ENCODE measurements around the gene AK9.
"Not testable (repeated sequence)": the region's sequence is repeated elsewhere in the genome, so short reads cannot be mapped to it uniquely, and the experiment has no call there.

The AK9 gene

GRCh38 chr6:109708099-109708498, 17.1 kb upstream of the AK9 start:
- not testable (repeated sequence) for H3K27me3 ChIP-seq (ENCODE audit: insufficient read depth, low read length, poor library complexity); H4K8ac ChIP-seq (ENCODE audit: low read depth, low read length); H4K5ac ChIP-seq (ENCODE audit: low read length); H2AK5ac ChIP-seq (ENCODE audit: low read length); H3K4me2 ChIP-seq (ENCODE audit: low read length); H2BK5ac ChIP-seq (ENCODE audit: low read length); H3K56ac ChIP-seq (ENCODE audit: low read length); H3K9ac ChIP-seq (ENCODE audit: low read length); H3K4ac ChIP-seq (ENCODE audit: low read depth, low read length); H3K36me3 ChIP-seq (ENCODE audit: control insufficient read depth, insufficient read depth, low read length); H3K27ac ChIP-seq (ENCODE audit: low read depth, low read length); H3K18ac ChIP-seq (ENCODE audit: low read length); H2BK120ac ChIP-seq (ENCODE audit: low read depth, low read length); H3K79me2 ChIP-seq (ENCODE audit: control insufficient read depth, insufficient read depth, low read length); H3K79me1 ChIP-seq (ENCODE audit: low read length); H3K4me3 ChIP-seq (ENCODE audit: low read length); H2BK15ac ChIP-seq (replicated peaks; ENCODE audit: low read depth); H3K23ac ChIP-seq (ENCODE audit: low read length); H3K4me1 ChIP-seq (ENCODE audit: control insufficient read depth, low read depth, low read length); DNase-seq
- no CpG with 5 or more reads among the region's 2 CpGs for WGBS (ENCODE audit: extremely low coverage, insufficient coverage, low lambda C conversion rate)

DNA sequence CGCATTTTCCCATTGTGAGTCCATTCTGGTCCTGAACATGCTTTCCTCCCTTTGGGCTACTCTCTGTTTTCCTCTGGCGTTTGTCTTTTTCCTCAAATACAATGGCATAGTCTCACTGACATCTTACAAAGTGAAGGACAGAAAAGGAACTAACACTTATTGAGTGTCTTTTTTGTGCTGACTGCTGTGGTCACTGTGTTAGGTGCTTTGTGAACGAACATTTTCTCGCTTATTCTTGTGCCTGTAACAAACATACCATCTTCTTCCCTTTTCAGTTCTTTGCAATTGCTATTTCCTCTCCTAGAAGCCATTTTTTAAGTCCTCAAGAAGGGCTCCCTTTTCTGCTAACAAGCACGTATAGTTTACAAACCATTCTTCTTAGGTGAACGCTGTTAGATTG, 15.5 kb upstream of the AK9 start:
- Histone ChIP-seq H3K79me2 (ENCODE audit: control insufficient read depth, insufficient read depth, low read length) (no peaks in the 10 kb centered on the region), H3K9ac (ENCODE audit: low read length) (no peak overlapping the region), H2BK15ac (replicated peaks; ENCODE audit: low read depth) (no peak overlapping the region), H3K23ac (ENCODE audit: low read length) (no peak overlapping the region), H3K4me1 (ENCODE audit: control insufficient read depth, low read depth, low read length) (no peaks in the 10 kb centered on the region), H3K27ac (ENCODE audit: low read depth, low read length) (no peak overlapping the region), H2BK5ac (ENCODE audit: low read length) (no peak overlapping the region), H2BK120ac (ENCODE audit: low read depth, low read length) (no peak overlapping the region), H3K79me1 (ENCODE audit: low read length) (no peaks in the 10 kb centered on the region), H3K4me3 (ENCODE audit: low read length) (no peak overlapping the region), H3K4ac (ENCODE audit: low read depth, low read length) (no peak overlapping the region), H3K27me3 (ENCODE audit: insufficient read depth, low read length, poor library complexity) (no peaks in the 10 kb centered on the region), H4K5ac (ENCODE audit: low read length) (no peak overlapping the region), H3K36me3 (ENCODE audit: control insufficient read depth, insufficient read depth, low read length) (no peaks in the 10 kb centered on the region), H2AK5ac (ENCODE audit: low read length) (no peak overlapping the region), H4K8ac (ENCODE audit: low read depth, low read length) (no peak overlapping the region), H3K4me2 (ENCODE audit: low read length) (no peak overlapping the region), H3K56ac (ENCODE audit: low read length) (no peak overlapping the region), H3K18ac (ENCODE audit: low read length) (no peak overlapping the region)
- WGBS (ENCODE audit: extremely low coverage, insufficient coverage, low lambda C conversion rate): no CpG with 5 or more reads among the region's 6 CpGs
- DNase-seq: no peak

GRCh38 chr6:109705258-109705657, 14.3 kb upstream of the AK9 start:
- H3K4me3 ChIP-seq (ENCODE audit: low read length): no peak overlapping the region
- no CpG with 5 or more reads among the region's 7 CpGs for WGBS (ENCODE audit: extremely low coverage, insufficient coverage, low lambda C conversion rate)
- H3K23ac ChIP-seq (ENCODE audit: low read length): no peak overlapping the region
- H3K56ac ChIP-seq (ENCODE audit: low read length): no peak overlapping the region
- no peak overlapping the region for H3K27ac ChIP-seq (ENCODE audit: low read depth, low read length)
- H3K4me1 ChIP-seq (ENCODE audit: control insufficient read depth, low read depth, low read length): no peaks in the 10 kb centered on the region
- peak; percentile 92 for DNase-seq
- H4K8ac ChIP-seq (ENCODE audit: low read depth, low read length): no peak overlapping the region
- no peaks in the 10 kb centered on the region for H3K79me2 ChIP-seq (ENCODE audit: control insufficient read depth, insufficient read depth, low read length)
- no peak overlapping the region for H3K18ac ChIP-seq (ENCODE audit: low read length)
- no peak overlapping the region for H2BK5ac ChIP-seq (ENCODE audit: low read length)
- H3K9ac ChIP-seq (ENCODE audit: low read length): no peak overlapping the region
- no peak overlapping the region for H3K4me2 ChIP-seq (ENCODE audit: low read length)
- no peak overlapping the region for H2BK15ac ChIP-seq (replicated peaks; ENCODE audit: low read depth)
- no peaks in the 10 kb centered on the region for H3K36me3 ChIP-seq (ENCODE audit: control insufficient read depth, insufficient read depth, low read length)
- no peak overlapping the region for H2BK120ac ChIP-seq (ENCODE audit: low read depth, low read length)
- H4K5ac ChIP-seq (ENCODE audit: low read length): no peak overlapping the region
- H2AK5ac ChIP-seq (ENCODE audit: low read length): no peak overlapping the region
- H3K79me1 ChIP-seq (ENCODE audit: low read length): no peaks in the 10 kb centered on the region
- H3K4ac ChIP-seq (ENCODE audit: low read depth, low read length): no peak overlapping the region
- no peaks in the 10 kb centered on the region for H3K27me3 ChIP-seq (ENCODE audit: insufficient read depth, low read length, poor library complexity)

GRCh38 chr6:109702791-109703190, 11.8 kb upstream of the AK9 start:
- H4K8ac ChIP-seq (ENCODE audit: low read depth, low read length): no peak overlapping the region
- H4K5ac ChIP-seq (ENCODE audit: low read length): no peak overlapping the region
- no peak overlapping the region for H2AK5ac ChIP-seq (ENCODE audit: low read length)
- H2BK5ac ChIP-seq (ENCODE audit: low read length): no peak overlapping the region
- no peaks in the 10 kb centered on the region for H3K79me1 ChIP-seq (ENCODE audit: low read length)
- no CpG with 5 or more reads among the region's 4 CpGs for WGBS (ENCODE audit: extremely low coverage, insufficient coverage, low lambda C conversion rate)
- H3K23ac ChIP-seq (ENCODE audit: low read length): no peak overlapping the region
- no peak overlapping the region for H2BK120ac ChIP-seq (ENCODE audit: low read depth, low read length)
- no peak overlapping the region for H3K9ac ChIP-seq (ENCODE audit: low read length)
- H3K4me2 ChIP-seq (ENCODE audit: low read length): no peak overlapping the region
- H3K56ac ChIP-seq (ENCODE audit: low read length): no peak overlapping the region
- no peak overlapping the region for H3K18ac ChIP-seq (ENCODE audit: low read length)
- H3K27me3 ChIP-seq (ENCODE audit: insufficient read depth, low read length, poor library complexity): no peaks in the 10 kb centered on the region
- no peaks in the 10 kb centered on the region for H3K36me3 ChIP-seq (ENCODE audit: control insufficient read depth, insufficient read depth, low read length)
- no peak overlapping the region for H3K27ac ChIP-seq (ENCODE audit: low read depth, low read length)
- H3K4me1 ChIP-seq (ENCODE audit: control insufficient read depth, low read depth, low read length): no peaks in the 10 kb centered on the region
- H3K4me3 ChIP-seq (ENCODE audit: low read length): no peak overlapping the region
- H2BK15ac ChIP-seq (replicated peaks; ENCODE audit: low read depth): no peak overlapping the region
- H3K79me2 ChIP-seq (ENCODE audit: control insufficient read depth, insufficient read depth, low read length): no peaks in the 10 kb centered on the region
- no peak for DNase-seq
- no peak overlapping the region for H3K4ac ChIP-seq (ENCODE audit: low read depth, low read length)

GRCh38 chr6:109701774-109702173, 10.8 kb upstream of the AK9 start:
- H2BK120ac ChIP-seq (ENCODE audit: low read depth, low read length): no peak overlapping the region
- no peak overlapping the region for H3K9ac ChIP-seq (ENCODE audit: low read length)
- no peak for DNase-seq
- H3K36me3 ChIP-seq (ENCODE audit: control insufficient read depth, insufficient read depth, low read length): no peaks in the 10 kb centered on the region
- H3K27ac ChIP-seq (ENCODE audit: low read depth, low read length): no peak overlapping the region
- no peaks in the 10 kb centered on the region for H3K79me1 ChIP-seq (ENCODE audit: low read length)
- no CpG with 5 or more reads among the region's 2 CpGs for WGBS (ENCODE audit: extremely low coverage, insufficient coverage, low lambda C conversion rate)
- H3K4me2 ChIP-seq (ENCODE audit: low read length): no peak overlapping the region
- no peak overlapping the region for H3K56ac ChIP-seq (ENCODE audit: low read length)
- H3K4me1 ChIP-seq (ENCODE audit: control insufficient read depth, low read depth, low read length): no peaks in the 10 kb centered on the region
- H4K5ac ChIP-seq (ENCODE audit: low read length): no peak overlapping the region
- H3K79me2 ChIP-seq (ENCODE audit: control insufficient read depth, insufficient read depth, low read length): no peaks in the 10 kb centered on the region
- H2BK5ac ChIP-seq (ENCODE audit: low read length): no peak overlapping the region
- H3K4ac ChIP-seq (ENCODE audit: low read depth, low read length): no peak overlapping the region
- H3K4me3 ChIP-seq (ENCODE audit: low read length): no peak overlapping the region
- H4K8ac ChIP-seq (ENCODE audit: low read depth, low read length): no peak overlapping the region
- no peaks in the 10 kb centered on the region for H3K27me3 ChIP-seq (ENCODE audit: insufficient read depth, low read length, poor library complexity)
- H2BK15ac ChIP-seq (replicated peaks; ENCODE audit: low read depth): no peak overlapping the region
- H3K18ac ChIP-seq (ENCODE audit: low read length): no peak overlapping the region
- H2AK5ac ChIP-seq (ENCODE audit: low read length): no peak overlapping the region
- H3K23ac ChIP-seq (ENCODE audit: low read length): no peak overlapping the region

GRCh38 chr6:109701221-109701620, 10.2 kb upstream of the AK9 start:
- no peak overlapping the region for H2BK5ac ChIP-seq (ENCODE audit: low read length)
- H3K4ac ChIP-seq (ENCODE audit: low read depth, low read length): no peak overlapping the region
- no peaks in the 10 kb centered on the region for H3K79me2 ChIP-seq (ENCODE audit: control insufficient read depth, insufficient read depth, low read length)
- no CpG with 5 or more reads among the region's 4 CpGs for WGBS (ENCODE audit: extremely low coverage, insufficient coverage, low lambda C conversion rate)
- H2BK15ac ChIP-seq (replicated peaks; ENCODE audit: low read depth): no peak overlapping the region
- no peaks in the 10 kb centered on the region for H3K79me1 ChIP-seq (ENCODE audit: low read length)
- no peak overlapping the region for H3K4me3 ChIP-seq (ENCODE audit: low read length)
- no peaks in the 10 kb centered on the region for H3K36me3 ChIP-seq (ENCODE audit: control insufficient read depth, insufficient read depth, low read length)
- H3K9ac ChIP-seq (ENCODE audit: low read length): no peak overlapping the region
- H3K27ac ChIP-seq (ENCODE audit: low read depth, low read length): no peak overlapping the region
- no peak overlapping the region for H4K5ac ChIP-seq (ENCODE audit: low read length)
- DNase-seq: no peak
- no peaks in the 10 kb centered on the region for H3K27me3 ChIP-seq (ENCODE audit: insufficient read depth, low read length, poor library complexity)
- H3K56ac ChIP-seq (ENCODE audit: low read length): no peak overlapping the region
- no peak overlapping the region for H3K18ac ChIP-seq (ENCODE audit: low read length)
- no peak overlapping the region for H3K23ac ChIP-seq (ENCODE audit: low read length)
- no peak overlapping the region for H2AK5ac ChIP-seq (ENCODE audit: low read length)
- no peak overlapping the region for H2BK120ac ChIP-seq (ENCODE audit: low read depth, low read length)
- no peak overlapping the region for H4K8ac ChIP-seq (ENCODE audit: low read depth, low read length)
- H3K4me1 ChIP-seq (ENCODE audit: control insufficient read depth, low read depth, low read length): no peaks in the 10 kb centered on the region
- no peak overlapping the region for H3K4me2 ChIP-seq (ENCODE audit: low read length)

Data from mesendoderm (in vitro differentiated cells).